D721Med (cell line): ENCODE results near the gene FGR.

Experiments
- DNase-seq: peaks from one replicate; pipeline ENCODE4 v3.0.0; 2011; ENCODE audit warnings: low spot score; ENCODE audit not compliant: insufficient read length
- FAIRE-seq: peaks from 2 replicates; lab custom pipeline; 2011; peaks lifted over from hg19 to GRCh38; lab: Jason Lieb, UNC
- CTCF ChIP-seq: IDR thresholded peaks from 2 replicates; pipeline ENCODE4 v1.5.1; 2012; ENCODE audit warnings: mild to moderate bottlenecking, control low read depth; ENCODE audit not compliant: insufficient read depth; ENCODE audit errors: missing control alignments

FGR gene

GRCh38 chr1:27605796-27606707, 28.9 kb downstream of the FGR start:
- FAIRE-seq = no peak
- peak; percentile 97 for TF ChIP-seq CTCF
- no peak for DNase-seq

DNA sequence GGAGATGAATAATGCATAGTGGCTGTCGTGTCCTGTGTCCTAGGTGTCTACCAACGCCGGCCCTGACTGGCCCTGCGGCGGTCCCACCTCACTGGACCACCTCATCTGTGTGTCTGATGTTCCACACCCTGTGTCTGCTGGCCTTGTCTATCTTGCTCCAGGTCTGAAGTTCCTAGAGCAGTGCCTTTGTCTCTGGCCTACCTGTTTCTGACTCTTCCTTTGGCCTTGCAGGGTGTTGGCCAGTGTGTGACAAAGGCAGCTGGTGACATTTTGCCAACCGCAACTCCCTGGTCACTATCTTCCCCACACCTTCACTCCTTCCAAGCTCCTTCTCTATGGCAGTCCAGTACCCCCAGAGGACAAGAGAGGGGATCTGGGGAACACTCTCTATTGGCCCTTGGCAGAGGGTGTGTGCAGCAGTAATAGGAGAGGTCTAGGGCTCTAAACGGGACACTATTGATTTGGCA, 29.7 kb downstream of the FGR start:
- DNase-seq (no peak), FAIRE-seq (no peak)
- TF ChIP-seq CTCF = no peak

GRCh38 chr1:27604579-27605299, 30.2 kb downstream of the FGR start:
- FAIRE-seq (no peak), DNase-seq (no peak)
- TF ChIP-seq CTCF = no peak

GRCh38 chr1:27603681-27604578, 31.1 kb downstream of the FGR start, which contains the start of gene AHDC1:
Gene AHDC1, minus strand, starts transcription at chr1:27604144. Its CDS starts 52,029 bp downstream, at chr1:27552115.
- no peak for TF ChIP-seq CTCF
- DNase-seq = peak; percentile 92
- FAIRE-seq = no peak

- DNase-seq (no peak), FAIRE-seq (no peak)
- no peak for TF ChIP-seq CTCF
These were observed 31.7 kb downstream of the FGR start for GRCh38 chr1:27603309-27603680.

GRCh38 chr1:27602462-27603308, 32.3 kb downstream of the FGR start:
- FAIRE-seq (no peak), DNase-seq (no peak)
- TF ChIP-seq CTCF = no peak
